ENCODE measurements around the gene SLIT2. TPM values are rescaled to one million over a fixed set of nuclear protein-coding genes. Genes with fewer than 3 reads are reported as not detected.

The SLIT2 gene
- total and polyA plus RNA-seq, 11 donors: 0.99 to 19.4 (median 4.0) TPM

- ATAC-seq: no peak
- H3K4me3 ChIP-seq: no peak overlapping the region
- no peaks in the 10 kb centered on the region for H3K36me3 ChIP-seq
- 59 to 65% (median 63%) methylated on average over 1 of the region's 1 CpG for WGBS, 4 donors
- intact Hi-C loops (cut with DNase I): no loop called here
- H3K27me3 ChIP-seq: no peaks in the 10 kb centered on the region
- H3K4me1 ChIP-seq: peaks cover 0 to 6% (median 0%) of the 10 kb centered on the region in 12 donors
- no peak overlapping the region for H3K27ac ChIP-seq
- no peak for DNase-seq
- TF ChIP-seq POLR2A (IDR thresholded peaks at IDR 0.05): no peak
- no peak for TF ChIP-seq CTCF (IDR thresholded peaks at IDR 0.05)
- H3K9me3 ChIP-seq: no peaks in the 10 kb centered on the region
Observed at GRCh38 chr4:20269320-20269719, 17.6 kb downstream of the SLIT2 start.

- no peaks in the 10 kb centered on the region for H3K9me3 ChIP-seq
Observed at GRCh38 chr4:20271950-20272349, 20.2 kb downstream of the SLIT2 start.

GRCh38 chr4:20272411-20272872, 20.7 kb downstream of the SLIT2 start:
- ATAC-seq (no peak), DNase-seq (no peak)
- Histone ChIP-seq H3K27me3 (no peaks in the 10 kb centered on the region), H3K4me1 (no peaks in the 10 kb centered on the region), H3K4me3 (no peak overlapping the region), H3K36me3 (no peaks in the 10 kb centered on the region), H3K27ac (no peak overlapping the region), H3K9me3 (no peaks in the 10 kb centered on the region)
- 88 to 95% (median 90%) methylated on average over 4 of the region's 4 CpGs for WGBS, 4 donors
- no peak for TF ChIP-seq POLR2A (IDR thresholded peaks at IDR 0.05)
- TF ChIP-seq CTCF (IDR thresholded peaks at IDR 0.05): no peak
- intact Hi-C loops (cut with DNase I): no loop called here

More at GRCh38 chr4:20271950-20272349, 20.2 kb downstream of the SLIT2 start:
- 66 to 70% (median 67%) methylated on average over 3 of the region's 3 CpGs for WGBS, 4 donors
- Histone ChIP-seq H3K4me3 (no peak overlapping the region), H3K27ac (no peak overlapping the region), H3K36me3 (no peaks in the 10 kb centered on the region), H3K27me3 (no peaks in the 10 kb centered on the region), H3K4me1 (no peaks in the 10 kb centered on the region)
- intact Hi-C loops (cut with DNase I): no loop called here
- no peak for DNase-seq
- TF ChIP-seq POLR2A (IDR thresholded peaks at IDR 0.05): no peak
- TF ChIP-seq CTCF (IDR thresholded peaks at IDR 0.05): no peak
- no peak for ATAC-seq

GRCh38 chr4:20273793-20274192, 22.1 kb downstream of the SLIT2 start:
- intact Hi-C loops (cut with DNase I): no loop called here
- Histone ChIP-seq H3K4me1 (no peaks in the 10 kb centered on the region), H3K27me3 (no peaks in the 10 kb centered on the region), H3K36me3 (no peaks in the 10 kb centered on the region), H3K27ac (no peak overlapping the region), H3K4me3 (no peak overlapping the region), H3K9me3 (no peaks in the 10 kb centered on the region)
- WGBS, 4 donors: 87 to 90% (median 88%) methylated on average over 11 of the region's 11 CpGs
- no peak for DNase-seq
- TF ChIP-seq CTCF (IDR thresholded peaks at IDR 0.05) (no peak), POLR2A (IDR thresholded peaks at IDR 0.05) (no peak)
- no peak for ATAC-seq
